ENCODE measurements around the gene GAPDHS.
A peak's percentile ranks its signal among the peaks of the same experiment; 100 is the strongest.

GAPDHS gene

DNA sequence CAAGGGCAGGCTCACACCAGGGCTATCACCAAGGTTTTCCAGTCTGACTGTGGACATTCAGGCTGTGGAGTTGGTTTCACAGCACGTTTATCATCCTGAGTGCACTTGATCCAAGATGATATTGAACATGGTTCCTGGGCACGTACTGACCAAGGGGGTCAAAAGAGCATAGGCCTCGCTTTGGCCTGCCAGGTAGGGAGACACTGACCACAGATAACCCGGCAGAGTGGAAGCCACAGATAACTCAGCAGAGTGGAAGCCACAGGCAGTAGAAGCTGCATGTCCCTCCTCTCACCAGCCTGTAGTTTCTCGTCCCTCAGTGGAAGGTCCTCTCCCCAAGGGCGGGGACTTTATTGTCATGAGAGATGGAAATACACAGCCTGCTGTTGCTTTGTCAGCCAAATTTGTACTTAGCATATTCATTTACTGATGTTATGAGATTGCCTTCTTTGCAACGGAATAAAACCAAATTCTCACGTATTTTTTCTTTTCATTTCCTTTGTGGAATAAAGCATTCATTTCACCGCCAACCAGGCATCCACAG lies 34.2 kb upstream of the GAPDHS start:
- no peak overlapping the region for H3K4me3 ChIP-seq (ENCODE audit: low read length)
- H3K4me1 ChIP-seq (ENCODE audit: insufficient read depth, low read length) = no peaks in the 10 kb centered on the region
- peaks cover 70% of the 10 kb centered on the region for H3K36me3 ChIP-seq (ENCODE audit: insufficient read depth, low read depth, low read length)
- no peaks in the 10 kb centered on the region for H3K9me3 ChIP-seq (ENCODE audit: insufficient read depth, low read depth, low read length)
- no peak overlapping the region for H3K9ac ChIP-seq (ENCODE audit: low read depth, low read length)
- H3K27ac ChIP-seq (ENCODE audit: low read length) = no peak overlapping the region
- H3K27me3 ChIP-seq (ENCODE audit: insufficient read depth, low read length) = no peaks in the 10 kb centered on the region

- no peaks in the 10 kb centered on the region for H3K9me3 ChIP-seq (ENCODE audit: insufficient read depth, low read depth, low read length)
- H3K4me3 ChIP-seq (ENCODE audit: low read length) = no peak overlapping the region
- H3K36me3 ChIP-seq (ENCODE audit: insufficient read depth, low read depth, low read length) = peaks cover 85% of the 10 kb centered on the region
- no peaks in the 10 kb centered on the region for H3K27me3 ChIP-seq (ENCODE audit: insufficient read depth, low read length)
- no peaks in the 10 kb centered on the region for H3K4me1 ChIP-seq (ENCODE audit: insufficient read depth, low read length)
- no peak overlapping the region for H3K27ac ChIP-seq (ENCODE audit: low read length)
- no peak overlapping the region for H3K9ac ChIP-seq (ENCODE audit: low read depth, low read length)
Observed at GRCh38 chr19:35500611-35501010, 32.6 kb upstream of the GAPDHS start.

GRCh38 chr19:35501684-35502083 lies 31.6 kb upstream of the GAPDHS start:
- H3K4me3 ChIP-seq (ENCODE audit: low read length) = no peak overlapping the region
- H3K27ac ChIP-seq (ENCODE audit: low read length) = no peak overlapping the region
- H3K27me3 ChIP-seq (ENCODE audit: insufficient read depth, low read length) = no peaks in the 10 kb centered on the region
- H3K4me1 ChIP-seq (ENCODE audit: insufficient read depth, low read length) = no peaks in the 10 kb centered on the region
- no peak overlapping the region for H3K9ac ChIP-seq (ENCODE audit: low read depth, low read length)
- H3K9me3 ChIP-seq (ENCODE audit: insufficient read depth, low read depth, low read length) = no peaks in the 10 kb centered on the region
- H3K36me3 ChIP-seq (ENCODE audit: insufficient read depth, low read depth, low read length) = peaks cover 96% of the 10 kb centered on the region

DNA sequence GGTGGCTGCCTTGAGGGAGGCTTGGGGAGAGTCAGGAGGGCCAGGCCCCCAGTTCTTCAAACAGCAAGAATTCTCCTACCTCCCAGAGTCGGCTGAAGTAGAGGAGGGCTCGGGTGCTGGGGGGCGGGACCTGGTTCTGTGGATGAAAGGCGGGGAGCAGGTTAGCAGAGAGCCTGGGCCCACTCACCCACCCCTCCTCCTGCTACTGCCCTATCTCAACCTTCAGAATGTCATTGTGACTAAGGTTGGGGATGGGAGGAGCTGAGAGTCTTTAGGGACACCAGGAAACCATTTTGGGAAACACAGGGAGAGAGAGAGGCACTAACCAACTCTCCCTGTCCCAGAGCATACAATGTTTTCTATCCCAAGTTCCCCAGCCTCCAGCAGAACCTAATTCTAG lies 30.5 kb upstream of the GAPDHS start:
- Histone ChIP-seq H3K36me3 (ENCODE audit: insufficient read depth, low read depth, low read length) (peaks cover 98% of the 10 kb centered on the region), H3K4me3 (ENCODE audit: low read length) (no peak overlapping the region), H3K9ac (ENCODE audit: low read depth, low read length) (no peak overlapping the region), H3K27ac (ENCODE audit: low read length) (no peak overlapping the region), H3K4me1 (ENCODE audit: insufficient read depth, low read length) (no peaks in the 10 kb centered on the region), H3K9me3 (ENCODE audit: insufficient read depth, low read depth, low read length) (no peaks in the 10 kb centered on the region), H3K27me3 (ENCODE audit: insufficient read depth, low read length) (no peaks in the 10 kb centered on the region)

DNA sequence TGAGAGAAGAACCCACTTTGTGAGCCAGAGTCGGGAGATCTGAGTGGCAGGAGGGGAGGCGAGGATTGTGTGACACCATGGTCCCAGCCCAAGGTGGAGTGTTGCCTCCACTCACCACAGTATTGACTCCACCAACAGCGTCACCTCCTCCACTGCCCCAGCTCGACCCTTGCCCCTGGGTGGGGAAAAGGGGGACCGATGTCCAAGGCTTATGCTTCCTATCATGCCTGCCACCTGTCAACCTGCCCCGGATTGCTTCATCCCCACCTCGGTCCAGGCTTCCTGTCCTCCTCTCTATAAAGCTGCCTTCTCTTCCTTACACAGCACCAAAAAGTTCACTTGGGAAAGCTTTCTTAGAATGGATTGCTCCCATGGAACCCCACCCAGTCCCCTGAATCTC lies 27.2 kb upstream of the GAPDHS start:
- no peak overlapping the region for H3K9ac ChIP-seq (ENCODE audit: low read depth, low read length)
- no peaks in the 10 kb centered on the region for H3K9me3 ChIP-seq (ENCODE audit: insufficient read depth, low read depth, low read length)
- H3K27me3 ChIP-seq (ENCODE audit: insufficient read depth, low read length) = peaks cover 9% of the 10 kb centered on the region
- no peak overlapping the region for H3K27ac ChIP-seq (ENCODE audit: low read length)
- H3K36me3 ChIP-seq (ENCODE audit: insufficient read depth, low read depth, low read length) = peaks cover 75% of the 10 kb centered on the region
- H3K4me1 ChIP-seq (ENCODE audit: insufficient read depth, low read length) = peaks cover 8% of the 10 kb centered on the region
- no peak overlapping the region for H3K4me3 ChIP-seq (ENCODE audit: low read length)

- peaks cover 18% of the 10 kb centered on the region for H3K27me3 ChIP-seq (ENCODE audit: insufficient read depth, low read length)
Observed at GRCh38 chr19:35507561-35507960, 25.7 kb upstream of the GAPDHS start.

GRCh38 chr19:35508129-35508528 lies 25.1 kb upstream of the GAPDHS start:
- H3K4me3 ChIP-seq (ENCODE audit: low read length) = peak overlapping the region; percentile 86
- H3K27me3 ChIP-seq (ENCODE audit: insufficient read depth, low read length) = peaks cover 24% of the 10 kb centered on the region
- peaks cover 8% of the 10 kb centered on the region for H3K4me1 ChIP-seq (ENCODE audit: insufficient read depth, low read length)
- H3K36me3 ChIP-seq (ENCODE audit: insufficient read depth, low read depth, low read length) = peaks cover 54% of the 10 kb centered on the region
- H3K9me3 ChIP-seq (ENCODE audit: insufficient read depth, low read depth, low read length) = no peaks in the 10 kb centered on the region
- H3K9ac ChIP-seq (ENCODE audit: low read depth, low read length) = peak overlapping the region; percentile 99; the same call in 1 of the 2 replicates
- H3K27ac ChIP-seq (ENCODE audit: low read length) = no peak overlapping the region

More at GRCh38 chr19:35507561-35507960, 25.7 kb upstream of the GAPDHS start:
- H3K4me3 ChIP-seq (ENCODE audit: low read length) = no peak overlapping the region
- peaks cover 59% of the 10 kb centered on the region for H3K36me3 ChIP-seq (ENCODE audit: insufficient read depth, low read depth, low read length)
- H3K9ac ChIP-seq (ENCODE audit: low read depth, low read length) = peak overlapping the region; percentile 99; the same call in 1 of the 2 replicates
- no peaks in the 10 kb centered on the region for H3K9me3 ChIP-seq (ENCODE audit: insufficient read depth, low read depth, low read length)
- peaks cover 8% of the 10 kb centered on the region for H3K4me1 ChIP-seq (ENCODE audit: insufficient read depth, low read length)
- H3K27ac ChIP-seq (ENCODE audit: low read length) = no peak overlapping the region

DNA sequence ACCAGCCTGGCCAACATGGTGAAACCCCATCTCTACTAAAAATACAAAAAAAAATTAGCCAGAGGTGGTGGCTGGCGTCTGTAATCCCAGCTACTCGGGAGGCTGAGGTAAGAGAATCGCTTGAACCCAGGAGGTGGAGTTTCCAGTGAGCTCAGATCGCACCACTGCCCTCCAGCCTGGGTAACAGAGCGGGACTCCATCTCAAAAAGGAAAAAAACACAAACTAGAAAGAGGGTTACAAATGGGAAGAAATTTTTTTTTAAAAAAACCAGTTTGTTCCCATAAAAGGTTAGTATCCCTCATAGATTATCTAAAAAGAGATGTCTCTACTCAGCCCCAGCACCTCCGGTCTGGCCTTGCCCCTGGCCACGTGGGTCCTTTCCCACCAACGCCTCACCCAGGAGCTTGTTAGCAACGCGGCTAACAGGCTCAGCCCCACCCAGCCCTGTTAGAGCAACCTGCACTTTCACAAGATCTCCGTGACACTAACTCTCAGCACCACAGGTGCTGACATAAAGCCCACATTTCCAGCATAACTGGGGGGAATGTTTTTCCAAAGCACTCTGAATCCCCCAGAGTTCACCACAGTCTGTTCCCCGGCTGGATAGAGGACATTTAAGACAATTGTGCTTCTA lies 24.1 kb upstream of the GAPDHS start:
- Histone ChIP-seq H3K9me3 (ENCODE audit: insufficient read depth, low read depth, low read length) (no peaks in the 10 kb centered on the region), H3K4me3 (ENCODE audit: low read length) (peak overlapping the region; percentile 86), H3K27me3 (ENCODE audit: insufficient read depth, low read length) (peaks cover 32% of the 10 kb centered on the region), H3K36me3 (ENCODE audit: insufficient read depth, low read depth, low read length) (peaks cover 45% of the 10 kb centered on the region), H3K9ac (ENCODE audit: low read depth, low read length) (peak overlapping the region; percentile 99), H3K27ac (ENCODE audit: low read length) (peak overlapping the region; percentile 88), H3K4me1 (ENCODE audit: insufficient read depth, low read length) (peaks cover 8% of the 10 kb centered on the region)

DNA sequence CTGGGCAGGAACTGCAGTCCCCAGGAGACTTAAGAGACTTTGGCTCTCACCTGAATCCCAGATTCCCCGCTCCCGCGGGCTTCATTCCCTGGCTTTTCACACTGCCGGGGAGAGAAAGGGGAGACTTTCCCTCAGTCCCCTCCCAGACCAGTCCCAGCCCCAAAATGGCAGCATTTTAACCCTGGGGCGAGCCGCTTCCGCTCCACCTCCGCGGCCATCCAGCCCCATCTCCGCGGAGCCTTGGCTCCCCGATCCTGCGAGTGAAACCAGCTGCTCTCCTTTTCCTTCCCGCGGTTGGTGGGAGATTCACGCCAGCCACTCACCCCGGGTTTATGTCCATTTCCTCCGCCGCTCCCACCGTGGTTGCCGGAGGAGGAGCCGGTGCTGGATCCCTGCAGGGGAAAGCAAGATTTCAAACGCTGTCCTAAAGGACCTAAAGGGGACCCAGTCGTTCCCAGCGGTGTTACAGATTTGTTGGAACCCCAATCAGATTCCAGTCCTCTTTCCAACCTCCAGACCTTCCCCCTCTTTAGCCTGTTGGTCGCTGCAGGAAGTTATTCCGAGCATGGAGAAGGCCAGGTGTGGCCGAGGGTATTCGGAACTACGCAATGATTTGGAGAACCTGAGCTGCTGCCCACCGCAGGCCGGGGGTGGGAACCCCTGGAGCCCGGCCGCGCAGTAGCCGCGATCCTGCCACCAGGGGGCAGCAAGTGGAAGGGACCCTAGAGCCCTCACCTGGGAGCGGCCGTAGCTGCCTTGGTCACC lies 23.2 kb upstream of the GAPDHS start:
- H3K4me3 ChIP-seq (ENCODE audit: low read length) = peak overlapping the region; percentile 86
- H3K9me3 ChIP-seq (ENCODE audit: insufficient read depth, low read depth, low read length) = no peaks in the 10 kb centered on the region
- peaks cover 36% of the 10 kb centered on the region for H3K36me3 ChIP-seq (ENCODE audit: insufficient read depth, low read depth, low read length)
- H3K27ac ChIP-seq (ENCODE audit: low read length) = peak overlapping the region; percentile 88
- peaks cover 11% of the 10 kb centered on the region for H3K4me1 ChIP-seq (ENCODE audit: insufficient read depth, low read length)
- peak overlapping the region; percentile 99 for H3K9ac ChIP-seq (ENCODE audit: low read depth, low read length)
- peaks cover 39% of the 10 kb centered on the region for H3K27me3 ChIP-seq (ENCODE audit: insufficient read depth, low read length)

- Histone ChIP-seq H3K4me3 (ENCODE audit: low read length) (peak overlapping the region; percentile 86; the same call in 1 of the 2 replicates), H3K27ac (ENCODE audit: low read length) (no peak overlapping the region), H3K27me3 (ENCODE audit: insufficient read depth, low read length) (peaks cover 39% of the 10 kb centered on the region)
Observed at GRCh38 chr19:35510626-35510964, 22.7 kb upstream of the GAPDHS start.

DNA sequence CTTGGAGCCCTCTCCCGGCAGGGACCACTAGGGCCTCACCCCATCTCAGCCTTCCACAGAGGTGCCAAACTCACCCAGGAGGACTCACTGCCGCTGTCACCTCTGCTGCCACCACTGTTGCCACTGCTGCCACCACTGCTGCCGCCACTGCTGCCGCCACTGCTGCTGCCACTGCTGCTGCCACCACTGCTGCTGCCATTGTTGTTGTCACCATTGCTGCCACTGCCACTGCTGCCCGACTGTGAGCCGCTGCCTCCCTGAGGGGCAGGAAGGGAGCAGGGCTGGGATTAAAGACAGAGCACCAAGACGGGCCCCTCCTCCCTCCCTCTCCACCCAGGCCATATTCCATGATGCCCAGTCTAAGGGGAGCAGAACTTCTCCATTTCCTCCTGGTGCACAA lies 21.9 kb upstream of the GAPDHS start:
- peaks cover 11% of the 10 kb centered on the region for H3K4me1 ChIP-seq (ENCODE audit: insufficient read depth, low read length)
- no peak overlapping the region for H3K4me3 ChIP-seq (ENCODE audit: low read length)
- no peak overlapping the region for H3K27ac ChIP-seq (ENCODE audit: low read length)
- no peaks in the 10 kb centered on the region for H3K9me3 ChIP-seq (ENCODE audit: insufficient read depth, low read depth, low read length)
- no peak overlapping the region for H3K9ac ChIP-seq (ENCODE audit: low read depth, low read length)
- H3K27me3 ChIP-seq (ENCODE audit: insufficient read depth, low read length) = peaks cover 39% of the 10 kb centered on the region
- H3K36me3 ChIP-seq (ENCODE audit: insufficient read depth, low read depth, low read length) = peaks cover 23% of the 10 kb centered on the region

More at GRCh38 chr19:35510626-35510964, 22.7 kb upstream of the GAPDHS start:
- H3K9me3 ChIP-seq (ENCODE audit: insufficient read depth, low read depth, low read length) = no peaks in the 10 kb centered on the region
- peak overlapping the region; percentile 99; the same call in 1 of the 2 replicates for H3K9ac ChIP-seq (ENCODE audit: low read depth, low read length)
- H3K36me3 ChIP-seq (ENCODE audit: insufficient read depth, low read depth, low read length) = peaks cover 31% of the 10 kb centered on the region
- H3K4me1 ChIP-seq (ENCODE audit: insufficient read depth, low read length) = peaks cover 11% of the 10 kb centered on the region

Measured in iPS-20b (cell line).